Measurements from ENCODE around the gene TNFAIP8. TPM values are rescaled to one million over a fixed set of nuclear protein-coding genes. Genes with fewer than 3 reads are reported as not detected.

Gene TNFAIP8
- total RNA-seq, 3 donors from 2014 or later (not counting 1 experiment from before 2014, with no cell fraction given) = 47.6 to 87.5 (median 76.3) TPM

- Histone ChIP-seq H3K4me1 (ENCODE audit: control insufficient read depth, insufficient read depth, low read length) (peaks cover 19% of the 10 kb centered on the region), H3K9me3 (ENCODE audit: control insufficient read depth, insufficient read depth, low read length) (no peaks in the 10 kb centered on the region), H3K27ac (ENCODE audit: low read length) (no peak overlapping the region), H3K27me3 (ENCODE audit: control insufficient read depth, insufficient read depth, low read length) (no peaks in the 10 kb centered on the region), H3K36me3 (ENCODE audit: control insufficient read depth, insufficient read depth, low read length) (peaks cover 14% of the 10 kb centered on the region), H3K4me3 (ENCODE audit: low read length) (no peak overlapping the region)
- Mint-ChIP-seq H3K9me3 (no peaks in the 10 kb centered on the region), H3K4me1 (peaks cover 76 to 80% of the 10 kb centered on the region in 2 donors), H3K36me3 (peaks cover 12% of the 10 kb centered on the region), H3K27me3 (ENCODE audit: low read depth in 2 of 2) (no peaks in the 10 kb centered on the region), H3K27ac (peak overlapping the region; percentile 29 to 56), H3K4me3 (no peak overlapping the region)
- ATAC-seq = no peak
- intact Hi-C loops (cut with micrococcal nuclease) = no loop called here
- 93% methylated on average over 5 of the region's 5 CpGs for WGBS (ENCODE audit: insufficient coverage)
- DNase-seq = no peak
- TF ChIP-seq CTCF (IDR thresholded peaks at IDR 0.05) = no peak
Measured at GRCh38 chr5:119388619-119389190, 32.9 kb downstream of the TNFAIP8 start.

GRCh38 chr5:119389288-119390030 lies 33.6 kb downstream of the TNFAIP8 start:
- Histone ChIP-seq H3K4me3 (ENCODE audit: low read length) (no peak overlapping the region), H3K27me3 (ENCODE audit: control insufficient read depth, insufficient read depth, low read length) (no peaks in the 10 kb centered on the region), H3K36me3 (ENCODE audit: control insufficient read depth, insufficient read depth, low read length) (peaks cover 21% of the 10 kb centered on the region), H3K27ac (ENCODE audit: low read length) (no peak overlapping the region), H3K4me1 (ENCODE audit: control insufficient read depth, insufficient read depth, low read length) (peaks cover 15% of the 10 kb centered on the region), H3K9me3 (ENCODE audit: control insufficient read depth, insufficient read depth, low read length) (no peaks in the 10 kb centered on the region)
- Mint-ChIP-seq H3K9me3 (no peaks in the 10 kb centered on the region), H3K4me3 (peak overlapping the region; percentile 7), H3K27ac (peak overlapping the region; percentile 29 to 56), H3K4me1 (peaks cover 74 to 77% of the 10 kb centered on the region in 2 donors), H3K27me3 (ENCODE audit: low read depth in 2 of 2) (no peaks in the 10 kb centered on the region), H3K36me3 (peaks cover 12% of the 10 kb centered on the region)
- WGBS (ENCODE audit: insufficient coverage) = 71% methylated on average over 2 of the region's 3 CpGs
- no peak for ATAC-seq
- TF ChIP-seq CTCF (IDR thresholded peaks at IDR 0.05) = no peak
- intact Hi-C loops (cut with micrococcal nuclease) = no loop called here
- no peak for DNase-seq

GRCh38 chr5:119390404-119390803 lies 34.6 kb downstream of the TNFAIP8 start:
- no peaks in the 10 kb centered on the region for H3K9me3 ChIP-seq (ENCODE audit: control insufficient read depth, insufficient read depth, low read length)
- H3K36me3 ChIP-seq (ENCODE audit: control insufficient read depth, insufficient read depth, low read length) = peaks cover 19% of the 10 kb centered on the region
- no peak overlapping the region for H3K4me3 Mint-ChIP-seq
- TF ChIP-seq CTCF (IDR thresholded peaks at IDR 0.05) = no peak
- WGBS (ENCODE audit: insufficient coverage) = 73% methylated on average over 1 of the region's 2 CpGs
- intact Hi-C loops (cut with micrococcal nuclease) = no loop called here
- H3K27ac Mint-ChIP-seq = peak overlapping the region; percentile 29 to 56
- ATAC-seq (no peak), DNase-seq (no peak)
- H3K36me3 Mint-ChIP-seq = peaks cover 12% of the 10 kb centered on the region
- H3K27me3 ChIP-seq (ENCODE audit: control insufficient read depth, insufficient read depth, low read length) = no peaks in the 10 kb centered on the region
- no peaks in the 10 kb centered on the region for H3K27me3 Mint-ChIP-seq (ENCODE audit: low read depth in 2 of 2)
- H3K4me1 ChIP-seq (ENCODE audit: control insufficient read depth, insufficient read depth, low read length) = peaks cover 15% of the 10 kb centered on the region
- H3K27ac ChIP-seq (ENCODE audit: low read length) = no peak overlapping the region
- no peak overlapping the region for H3K4me3 ChIP-seq (ENCODE audit: low read length)
- no peaks in the 10 kb centered on the region for H3K9me3 Mint-ChIP-seq
- H3K4me1 Mint-ChIP-seq = peaks cover 72 to 75% of the 10 kb centered on the region in 2 donors

Data from natural killer cell (primary cell).